Measurements from ENCODE around the gene MRAS.
A peak's percentile ranks its signal among the peaks of the same experiment; 100 is the strongest.

Gene MRAS

DNA sequence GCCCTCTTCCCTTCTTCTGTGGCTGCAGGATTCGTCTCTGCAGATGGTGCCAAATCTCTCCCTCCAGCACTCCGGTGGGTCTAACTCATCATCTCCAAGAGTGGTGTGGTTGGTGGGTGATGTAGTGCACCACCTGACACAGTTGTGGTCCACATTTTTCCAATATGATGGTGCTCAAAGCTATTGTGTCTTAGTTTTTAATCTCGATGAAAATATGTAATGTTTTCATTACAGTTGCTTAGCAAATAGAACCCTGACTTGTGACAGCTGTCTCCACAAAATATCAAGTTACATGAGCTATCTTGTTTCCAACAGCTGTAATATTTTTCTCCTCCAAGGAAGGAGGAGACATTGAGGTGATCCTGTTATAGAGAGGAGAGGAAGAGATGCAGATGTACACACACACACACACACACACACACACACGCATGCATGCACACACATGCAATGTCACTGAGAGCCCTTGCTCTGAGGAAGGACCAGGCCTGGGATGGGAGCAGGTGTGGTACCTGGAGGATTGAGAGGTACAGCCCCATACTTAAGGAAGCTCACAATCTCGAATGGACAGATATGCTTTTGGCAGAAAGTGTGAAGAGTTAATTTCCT, 70.3 kb downstream of the MRAS start:
- WGBS = 71% methylated on average over 2 of the region's 5 CpGs
- Histone ChIP-seq H3K9ac (ENCODE audit: low read length) (no peak overlapping the region), H3K4me3 (ENCODE audit: insufficient read depth in 1 of 2, low read depth in 1 of 2, low read length in 2 of 2) (no peak overlapping the region), H3K4me1 (ENCODE audit: control insufficient read depth, insufficient read depth, low read depth, low read length) (peaks cover 3% of the 10 kb centered on the region), H4K8ac (ENCODE audit: low read length) (no peak overlapping the region), H3K27ac (ENCODE audit: low read length, poor library complexity, severe bottlenecking) (no peak overlapping the region), H3K4ac (ENCODE audit: low read depth in 1 of 2, low read length in 2 of 2) (no peak overlapping the region), H3K4me2 (ENCODE audit: low read length, poor library complexity, severe bottlenecking) (no peak overlapping the region), H2BK12ac (ENCODE audit: low read length in 2 of 2) (no peak overlapping the region), H3K23ac (ENCODE audit: low read length in 2 of 2) (no peak overlapping the region), H2BK5ac (ENCODE audit: low read depth, low read length, poor library complexity, severe bottlenecking) (no peak overlapping the region), H3K27me3 (ENCODE audit: control insufficient read depth in 1 of 2, insufficient read depth in 1 of 2, low read length in 2 of 2) (peaks cover 3% of the 10 kb centered on the region in 2 experiments), H2BK120ac (ENCODE audit: low read depth, low read length) (no peak overlapping the region), H3K18ac (ENCODE audit: low read depth in 1 of 2, low read length in 2 of 2) (no peak overlapping the region), H2AK5ac (ENCODE audit: low read length, severe bottlenecking) (no peak overlapping the region), H3K9me3 (ENCODE audit: control insufficient read depth, low read length) (no peaks in the 10 kb centered on the region), H3K79me1 (replicated peaks; ENCODE audit: low read length, poor library complexity, severe bottlenecking) (no peaks in the 10 kb centered on the region), H3K36me3 (ENCODE audit: control insufficient read depth in 1 of 2, insufficient read depth in 2 of 2, low read depth in 1 of 2, low read length in 2 of 2) (no peaks in the 10 kb centered on the region), H2AFZ (ENCODE audit: low read depth, low read length) (no peak overlapping the region), H2BK15ac (ENCODE audit: low read depth, poor library complexity, severe bottlenecking) (no peak overlapping the region), H4K91ac (ENCODE audit: low read length) (no peak overlapping the region), H3K14ac (ENCODE audit: low read length in 2 of 2) (no peak overlapping the region)
- DNase-seq = no peak

- Histone ChIP-seq H2BK12ac (ENCODE audit: low read length in 2 of 2) (no peak overlapping the region), H3K18ac (ENCODE audit: low read depth in 1 of 2, low read length in 2 of 2) (no peak overlapping the region), H2BK5ac (ENCODE audit: low read depth, low read length, poor library complexity, severe bottlenecking) (no peak overlapping the region), H3K79me1 (replicated peaks; ENCODE audit: low read length, poor library complexity, severe bottlenecking) (no peaks in the 10 kb centered on the region), H3K9me3 (ENCODE audit: control insufficient read depth, low read length) (no peaks in the 10 kb centered on the region), H3K4me2 (ENCODE audit: low read length, poor library complexity, severe bottlenecking) (no peak overlapping the region), H3K14ac (ENCODE audit: low read length in 2 of 2) (no peak overlapping the region), H2BK120ac (ENCODE audit: low read depth, low read length) (no peak overlapping the region), H4K8ac (ENCODE audit: low read length) (no peak overlapping the region), H3K4me3 (ENCODE audit: insufficient read depth in 1 of 2, low read depth in 1 of 2, low read length in 2 of 2) (no peak overlapping the region), H3K9ac (ENCODE audit: low read length) (no peak overlapping the region), H3K4me1 (ENCODE audit: control insufficient read depth, insufficient read depth, low read depth, low read length) (peaks cover 1% of the 10 kb centered on the region), H2AFZ (ENCODE audit: low read depth, low read length) (no peak overlapping the region), H4K91ac (ENCODE audit: low read length) (no peak overlapping the region), H2BK15ac (ENCODE audit: low read depth, poor library complexity, severe bottlenecking) (no peak overlapping the region), H2AK5ac (ENCODE audit: low read length, severe bottlenecking) (no peak overlapping the region), H3K23ac (ENCODE audit: low read length in 2 of 2) (no peak overlapping the region), H3K27me3 (ENCODE audit: control insufficient read depth in 1 of 2, insufficient read depth in 1 of 2, low read length in 2 of 2) (peaks cover 2 to 3% of the 10 kb centered on the region in 2 experiments), H3K27ac (ENCODE audit: low read length, poor library complexity, severe bottlenecking) (no peak overlapping the region), H3K36me3 (ENCODE audit: control insufficient read depth in 1 of 2, insufficient read depth in 2 of 2, low read depth in 1 of 2, low read length in 2 of 2) (no peaks in the 10 kb centered on the region), H3K4ac (ENCODE audit: low read depth in 1 of 2, low read length in 2 of 2) (no peak overlapping the region)
- WGBS = 75% methylated on average over 1 of the region's 1 CpG
- no peak for DNase-seq
Measured at GRCh38 chr3:138423316-138423715, 74.9 kb downstream of the MRAS start.

DNA sequence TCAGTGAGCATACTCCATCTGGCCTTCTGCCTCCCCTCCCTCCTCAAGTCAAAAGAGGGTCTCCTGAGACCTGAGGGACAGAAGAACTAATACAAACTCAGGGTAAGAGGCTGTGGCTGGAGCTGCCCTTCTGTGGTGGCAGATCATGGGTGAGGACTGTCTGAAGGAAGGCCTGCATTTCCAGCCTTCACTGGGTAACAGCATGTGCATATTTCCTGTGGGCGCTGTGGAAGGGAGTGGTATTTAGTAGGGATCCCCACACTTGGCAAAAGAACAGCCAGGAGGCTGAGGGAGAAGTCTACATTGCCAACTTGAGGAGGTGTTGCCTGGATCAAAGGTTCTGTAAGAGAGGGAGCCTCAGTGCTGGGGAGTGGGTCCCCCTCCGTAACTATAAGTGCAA, 75.9 kb downstream of the MRAS start:
- WGBS = 87% methylated on average over 1 of the region's 2 CpGs

DNA sequence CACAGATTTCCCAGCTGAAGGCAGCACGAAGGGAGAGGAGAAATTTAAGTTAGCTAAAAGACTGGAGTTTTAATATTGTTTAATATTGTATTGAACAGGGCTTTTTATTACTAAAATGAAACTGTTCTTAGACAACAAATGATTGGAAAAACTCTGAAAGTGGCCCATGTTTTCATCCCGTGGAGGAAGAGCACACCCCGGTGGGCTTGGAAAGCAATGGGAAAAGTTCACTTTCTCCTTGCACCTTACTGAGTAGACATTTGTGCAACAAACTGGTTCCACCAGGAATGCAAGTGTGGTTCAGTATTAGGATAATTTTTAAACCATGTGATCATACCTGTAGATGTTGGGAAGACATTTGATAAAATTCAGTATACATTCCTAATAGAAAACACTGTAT, 77.8 kb downstream of the MRAS start:
- no peak overlapping the region for H2BK5ac ChIP-seq (ENCODE audit: low read depth, low read length, poor library complexity, severe bottlenecking)
- no peaks in the 10 kb centered on the region for H3K79me1 ChIP-seq (replicated peaks; ENCODE audit: low read length, poor library complexity, severe bottlenecking)
- H3K9ac ChIP-seq (ENCODE audit: low read length) = no peak overlapping the region
- H3K14ac ChIP-seq (ENCODE audit: low read length in 2 of 2) = no peak overlapping the region
- H2BK12ac ChIP-seq (ENCODE audit: low read length in 2 of 2) = no peak overlapping the region
- H3K27me3 ChIP-seq (ENCODE audit: control insufficient read depth in 1 of 2, insufficient read depth in 1 of 2, low read length in 2 of 2) = peaks cover 1 to 9% of the 10 kb centered on the region in 2 experiments
- H3K18ac ChIP-seq (ENCODE audit: low read depth in 1 of 2, low read length in 2 of 2) = no peak overlapping the region
- no peak overlapping the region for H4K8ac ChIP-seq (ENCODE audit: low read length)
- H2AFZ ChIP-seq (ENCODE audit: low read depth, low read length) = no peak overlapping the region
- 68% methylated on average over 3 of the region's 3 CpGs for WGBS
- no peak overlapping the region for H2BK120ac ChIP-seq (ENCODE audit: low read depth, low read length)
- no peak overlapping the region for H3K4me2 ChIP-seq (ENCODE audit: low read length, poor library complexity, severe bottlenecking)
- H3K9me3 ChIP-seq (ENCODE audit: control insufficient read depth, low read length) = no peaks in the 10 kb centered on the region
- peak; percentile 39 for DNase-seq
- H2BK15ac ChIP-seq (ENCODE audit: low read depth, poor library complexity, severe bottlenecking) = no peak overlapping the region
- no peak overlapping the region for H3K4me3 ChIP-seq (ENCODE audit: insufficient read depth in 1 of 2, low read depth in 1 of 2, low read length in 2 of 2)
- no peak overlapping the region for H2AK5ac ChIP-seq (ENCODE audit: low read length, severe bottlenecking)
- no peaks in the 10 kb centered on the region for H3K36me3 ChIP-seq (ENCODE audit: control insufficient read depth in 1 of 2, insufficient read depth in 2 of 2, low read depth in 1 of 2, low read length in 2 of 2)
- no peak overlapping the region for H3K4ac ChIP-seq (ENCODE audit: low read depth in 1 of 2, low read length in 2 of 2)
- H3K23ac ChIP-seq (ENCODE audit: low read length in 2 of 2) = no peak overlapping the region
- H3K4me1 ChIP-seq (ENCODE audit: control insufficient read depth, insufficient read depth, low read depth, low read length) = peaks cover 1% of the 10 kb centered on the region
- H3K27ac ChIP-seq (ENCODE audit: low read length, poor library complexity, severe bottlenecking) = no peak overlapping the region
- no peak overlapping the region for H4K91ac ChIP-seq (ENCODE audit: low read length)

More for the DNA sequence above, 75.9 kb downstream of the MRAS start:
- no peak overlapping the region for H2AFZ ChIP-seq (ENCODE audit: low read depth, low read length)
- peaks cover 0 to 3% of the 10 kb centered on the region in 2 experiments for H3K27me3 ChIP-seq (ENCODE audit: control insufficient read depth in 1 of 2, insufficient read depth in 1 of 2, low read length in 2 of 2)
- peaks cover 1% of the 10 kb centered on the region for H3K4me1 ChIP-seq (ENCODE audit: control insufficient read depth, insufficient read depth, low read depth, low read length)
- H3K4me2 ChIP-seq (ENCODE audit: low read length, poor library complexity, severe bottlenecking) = no peak overlapping the region
- H4K8ac ChIP-seq (ENCODE audit: low read length) = no peak overlapping the region
- no peak overlapping the region for H2BK5ac ChIP-seq (ENCODE audit: low read depth, low read length, poor library complexity, severe bottlenecking)
- no peak overlapping the region for H3K4ac ChIP-seq (ENCODE audit: low read depth in 1 of 2, low read length in 2 of 2)
- no peaks in the 10 kb centered on the region for H3K79me1 ChIP-seq (replicated peaks; ENCODE audit: low read length, poor library complexity, severe bottlenecking)
- no peak overlapping the region for H2AK5ac ChIP-seq (ENCODE audit: low read length, severe bottlenecking)
- H2BK120ac ChIP-seq (ENCODE audit: low read depth, low read length) = no peak overlapping the region
- no peak overlapping the region for H3K18ac ChIP-seq (ENCODE audit: low read depth in 1 of 2, low read length in 2 of 2)
- no peak overlapping the region for H3K27ac ChIP-seq (ENCODE audit: low read length, poor library complexity, severe bottlenecking)
- H3K36me3 ChIP-seq (ENCODE audit: control insufficient read depth in 1 of 2, insufficient read depth in 2 of 2, low read depth in 1 of 2, low read length in 2 of 2) = no peaks in the 10 kb centered on the region
- no peak overlapping the region for H3K4me3 ChIP-seq (ENCODE audit: insufficient read depth in 1 of 2, low read depth in 1 of 2, low read length in 2 of 2)
- no peak overlapping the region for H4K91ac ChIP-seq (ENCODE audit: low read length)
- H3K9ac ChIP-seq (ENCODE audit: low read length) = no peak overlapping the region
- H2BK15ac ChIP-seq (ENCODE audit: low read depth, poor library complexity, severe bottlenecking) = no peak overlapping the region
- no peak overlapping the region for H3K23ac ChIP-seq (ENCODE audit: low read length in 2 of 2)
- no peak overlapping the region for H2BK12ac ChIP-seq (ENCODE audit: low read length in 2 of 2)
- H3K14ac ChIP-seq (ENCODE audit: low read length in 2 of 2) = no peak overlapping the region
- no peaks in the 10 kb centered on the region for H3K9me3 ChIP-seq (ENCODE audit: control insufficient read depth, low read length)
- DNase-seq = no peak
